NCI-H128 (cell line): ENCODE data around the gene MALSU1.

Experiments
- DNase-seq: peaks from one replicate; lab custom pipeline; 2025; ENCODE audit not compliant: unreplicated experiment; lab: John Stamatoyannopoulos, UW

Gene MALSU1

GRCh38 chr7:23335136-23335535 is 36.0 kb downstream of the MALSU1 start:
- DNase-seq, result no peak

DNA sequence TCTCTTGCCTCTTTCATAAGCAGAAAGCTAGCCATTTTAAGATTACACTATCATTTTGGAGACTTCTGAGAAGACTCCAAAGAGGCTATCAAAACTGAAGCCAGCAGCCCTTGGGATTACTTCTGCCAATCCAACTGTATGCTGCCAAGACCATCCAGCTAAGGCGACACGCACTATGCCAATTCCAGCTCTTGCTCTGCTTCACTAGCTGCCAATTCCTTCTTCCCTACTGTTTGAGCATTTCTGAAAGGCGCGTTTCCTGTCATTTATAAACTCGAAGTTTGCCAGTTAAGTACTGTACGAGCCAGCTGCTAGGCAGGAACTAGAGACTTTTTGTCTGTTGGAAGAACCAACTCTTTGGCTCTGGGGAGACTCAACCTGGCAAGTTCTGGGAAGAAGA is 36.5 kb downstream of the MALSU1 start:
- no peak for DNase-seq

GRCh38 chr7:23336086-23336485 is 36.9 kb downstream of the MALSU1 start:
- DNase-seq, result no peak

DNA sequence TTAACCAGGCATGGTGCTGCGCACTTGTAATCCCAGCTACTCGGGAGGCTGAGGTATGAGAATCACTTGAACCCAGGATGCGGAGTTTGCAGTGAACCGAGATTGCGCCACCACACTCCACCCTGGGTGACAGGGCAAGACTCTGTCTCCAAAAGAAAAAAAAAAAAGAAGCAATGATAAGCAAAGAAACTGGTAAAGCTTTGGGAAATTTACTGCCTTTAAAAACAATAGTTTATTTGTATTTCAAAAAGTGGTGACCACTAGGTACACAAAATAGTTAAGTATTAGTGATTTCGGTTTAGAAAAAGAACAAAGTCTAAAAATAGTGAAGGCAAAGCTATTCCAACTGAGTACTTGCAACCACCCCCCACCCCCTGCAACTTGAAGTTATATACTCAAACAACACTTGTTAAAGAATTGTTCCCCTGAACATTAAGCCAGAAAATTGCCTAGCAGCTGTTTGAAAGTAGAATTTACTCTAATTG is 37.7 kb downstream of the MALSU1 start:
- DNase-seq, result no peak

DNA sequence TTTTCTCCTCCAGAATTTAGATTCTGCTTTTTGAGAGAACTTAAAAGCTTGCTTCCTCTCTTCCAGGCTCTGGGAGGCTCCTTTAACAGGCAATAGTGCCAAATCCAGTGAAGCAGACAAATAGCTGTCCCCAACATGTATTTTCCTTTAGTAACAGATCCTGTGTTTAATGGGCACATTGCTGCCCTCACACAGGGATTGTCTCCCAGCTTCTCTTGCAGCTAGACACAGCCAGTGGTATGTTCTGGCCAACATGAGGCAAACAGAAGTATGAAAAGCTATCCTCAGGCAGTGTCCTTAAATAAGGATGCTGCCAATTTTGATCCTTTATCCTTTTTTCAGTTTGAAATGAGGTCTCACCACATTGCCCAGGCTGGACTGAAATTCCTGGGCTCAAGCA is 38.2 kb downstream of the MALSU1 start:
- no peak for DNase-seq

- no peak for DNase-seq
These were observed 39.3 kb downstream of the MALSU1 start for GRCh38 chr7:23338439-23338838.

- no peak for DNase-seq
These were observed 39.7 kb downstream of the MALSU1 start for GRCh38 chr7:23338863-23339262.

- DNase-seq, result no peak
These were observed 42.9 kb downstream of the MALSU1 start for GRCh38 chr7:23341846-23342598.

DNA sequence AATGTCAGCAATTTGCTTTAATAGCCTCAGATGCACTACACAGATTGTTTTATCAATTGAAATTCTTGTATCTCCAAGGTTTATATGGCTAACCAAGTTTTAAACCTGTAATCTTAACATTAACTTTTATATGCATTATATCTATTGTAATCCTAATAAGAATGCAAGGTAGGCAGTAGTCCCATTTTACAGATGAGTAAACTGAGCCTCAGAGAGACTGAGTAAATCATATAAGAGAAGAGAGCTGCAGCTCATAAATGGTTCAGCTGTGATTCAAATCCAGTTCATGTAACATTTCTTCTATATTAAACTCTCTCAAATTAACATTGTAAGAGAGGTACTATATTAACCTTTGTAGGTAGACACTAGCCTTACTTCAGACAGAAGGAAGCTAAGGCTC is 44.0 kb downstream of the MALSU1 start:
- DNase-seq, result no peak

GRCh38 chr7:23343806-23344475 is 44.8 kb downstream of the MALSU1 start:
- DNase-seq, result no peak

- DNase-seq, result no peak
These were observed 46.5 kb downstream of the MALSU1 start for GRCh38 chr7:23345601-23346000.

DNA sequence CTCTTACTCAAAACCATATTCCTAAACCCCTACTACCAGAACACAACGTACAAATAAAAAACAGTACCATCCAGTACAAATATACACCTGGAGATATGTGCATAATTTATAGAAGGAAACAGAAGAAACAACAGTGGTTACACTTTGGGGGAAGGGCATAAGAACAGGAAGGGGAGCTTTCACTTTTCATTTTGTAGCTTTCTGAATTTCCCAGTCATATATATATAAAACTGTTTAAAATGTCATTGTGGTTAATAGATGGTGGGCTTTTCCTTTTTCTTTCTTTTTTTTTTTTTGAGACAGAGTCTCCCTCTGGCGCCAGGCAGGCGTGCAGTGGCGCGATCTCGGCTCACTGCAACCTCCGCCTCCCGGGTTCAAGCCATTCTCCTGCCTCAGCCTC is 47.2 kb downstream of the MALSU1 start:
- no peak for DNase-seq

DNA sequence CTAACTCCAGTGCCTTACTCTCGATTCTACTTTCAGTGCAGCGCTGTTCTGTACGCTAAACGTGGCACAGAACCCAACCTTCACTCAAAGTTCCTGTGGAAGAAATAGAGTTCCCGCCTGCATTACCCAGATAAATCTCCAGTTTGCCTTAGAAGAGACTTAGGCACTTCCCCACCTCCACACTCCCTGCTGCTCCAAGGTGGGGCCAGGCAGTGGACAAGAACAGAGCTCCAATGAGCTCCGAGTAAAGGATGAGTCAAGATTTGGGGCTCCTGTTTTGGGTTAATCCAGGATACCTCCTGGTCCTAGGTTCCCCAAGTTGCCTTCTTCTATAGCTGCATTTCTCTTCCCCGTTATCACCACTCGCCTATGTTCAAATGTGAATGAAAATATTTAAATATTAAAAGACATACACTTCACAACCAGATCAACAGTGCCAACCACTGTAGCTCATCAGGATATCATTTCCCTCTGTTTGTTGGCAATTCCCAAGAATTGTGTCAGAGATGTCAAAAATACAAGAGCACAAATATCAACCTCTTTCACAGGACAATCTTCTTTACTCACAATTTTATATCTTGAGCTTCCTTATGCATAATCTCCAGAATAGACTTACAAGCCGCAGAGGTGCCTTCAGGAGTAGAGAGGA is 48.0 kb downstream of the MALSU1 start:
- DNase-seq, result no peak

DNA sequence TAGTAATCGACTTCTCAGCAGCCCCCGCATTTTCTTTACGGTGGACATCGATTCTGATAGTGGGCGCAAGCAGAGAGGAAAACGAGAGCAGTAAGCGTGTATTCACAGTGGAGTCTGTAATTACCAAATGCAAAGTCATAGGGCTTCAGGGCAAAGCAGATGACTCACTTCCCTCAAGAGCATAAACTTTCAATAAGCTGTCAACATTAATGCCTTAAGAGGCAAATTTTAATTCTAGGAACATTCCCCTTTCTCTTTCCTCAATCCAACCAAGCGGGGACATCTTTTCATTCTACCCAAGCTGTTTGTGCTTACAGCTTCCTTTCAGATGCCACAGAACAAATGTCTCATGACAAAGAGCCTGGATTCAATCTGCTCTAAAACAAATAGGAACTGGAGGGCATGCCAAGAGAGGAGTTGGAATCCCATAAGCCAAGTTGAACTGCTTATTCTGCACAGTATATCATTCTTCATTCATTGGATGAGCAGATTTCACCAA is 48.6 kb downstream of the MALSU1 start:
- no peak for DNase-seq

DNA sequence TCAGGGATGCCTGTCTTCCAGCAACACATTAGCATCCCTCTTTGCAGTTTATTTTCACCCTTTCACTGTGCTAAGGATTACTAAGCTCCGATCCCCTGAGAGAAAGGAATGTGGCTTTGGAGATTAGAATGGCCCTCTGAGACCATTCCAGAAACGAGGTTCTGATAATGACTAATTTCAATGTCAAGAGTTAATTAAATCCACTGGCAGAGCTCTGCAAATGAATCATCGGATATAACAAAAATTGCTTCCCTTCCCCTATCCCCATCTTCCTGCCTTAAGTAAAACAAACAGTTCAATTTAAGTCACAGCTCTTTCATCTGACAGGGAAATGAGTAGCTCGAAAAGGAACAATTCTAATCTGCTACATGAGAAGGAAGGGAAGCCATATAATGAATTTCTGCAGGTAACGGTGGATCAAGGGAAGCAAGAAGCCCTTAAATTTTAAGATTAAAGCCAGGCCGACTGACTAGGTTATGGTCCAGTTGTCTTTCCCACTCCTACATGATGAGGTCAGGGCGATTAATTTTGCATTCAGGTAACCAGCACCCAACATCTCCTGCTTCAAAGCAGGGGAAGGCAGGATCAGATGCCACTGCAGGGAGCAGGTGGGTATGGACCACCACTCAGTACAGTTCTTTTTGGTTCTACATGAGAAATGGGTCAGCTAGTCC is 50.5 kb downstream of the MALSU1 start:
- DNase-seq, result no peak

DNA sequence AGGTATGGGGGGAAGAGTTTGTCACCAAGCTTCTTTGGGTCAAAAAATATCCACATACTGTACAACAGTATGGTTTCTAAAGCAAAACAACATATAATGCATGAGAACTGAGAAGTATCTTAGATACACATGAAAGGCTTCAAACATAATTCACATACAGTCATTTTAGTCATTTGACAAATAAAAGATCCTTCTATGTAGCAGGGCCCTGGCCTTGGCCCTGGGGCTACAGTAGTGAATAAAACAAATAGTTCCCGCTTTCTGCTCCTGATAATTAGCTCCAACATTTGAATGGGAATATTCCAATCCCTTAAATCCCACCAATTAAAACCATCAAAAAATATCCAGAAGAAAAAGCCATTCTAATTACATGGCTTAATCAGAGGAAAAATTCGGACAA is 51.3 kb downstream of the MALSU1 start:
- DNase-seq, result no peak

- peak; percentile 20 for DNase-seq
These were observed 54.0 kb downstream of the MALSU1 start for GRCh38 chr7:23353172-23353571.

- no peak for DNase-seq
These were observed 57.0 kb downstream of the MALSU1 start for GRCh38 chr7:23356168-23356567.

- DNase-seq, result no peak
These were observed 57.6 kb downstream of the MALSU1 start for GRCh38 chr7:23356726-23357125.

DNA sequence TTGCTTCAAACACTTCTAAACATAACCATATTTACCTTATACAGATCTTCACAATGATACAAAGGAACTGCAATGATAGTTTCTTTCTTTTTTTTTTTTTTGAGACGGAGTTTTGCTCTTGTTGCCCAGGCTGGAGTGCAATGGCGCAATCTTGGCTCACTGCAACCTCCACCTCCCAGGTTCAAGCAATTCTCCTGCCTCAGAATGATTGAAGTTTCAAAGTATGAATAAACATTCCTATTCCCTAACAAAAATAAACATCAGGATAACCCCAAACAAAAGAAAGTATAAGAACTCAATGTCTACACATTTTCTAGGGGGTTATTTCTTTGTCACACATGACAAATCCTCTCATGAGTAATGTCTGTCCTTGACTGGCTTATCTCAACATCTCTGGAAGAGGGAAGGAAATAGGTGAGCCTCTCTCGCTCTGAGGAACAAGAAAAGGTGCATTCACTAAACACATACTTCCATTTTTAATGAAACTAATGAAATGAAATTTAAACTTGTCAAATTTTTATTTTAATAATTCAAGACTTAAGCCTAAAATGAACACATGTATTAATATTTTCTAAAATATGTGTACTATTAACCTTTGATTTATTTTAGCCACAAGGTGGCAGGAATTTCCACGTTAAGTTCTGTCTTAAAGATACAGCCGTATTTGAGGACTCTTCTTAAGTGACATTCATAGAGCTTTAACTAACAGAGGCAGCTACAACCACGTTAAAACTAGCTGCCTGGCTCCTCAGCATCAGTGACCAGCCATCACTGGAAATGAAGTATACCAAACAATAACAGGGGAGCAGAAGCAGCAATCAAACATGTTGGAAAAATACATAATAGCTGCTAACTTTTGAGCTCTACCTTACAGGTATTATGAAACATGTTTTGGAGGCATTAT is 58.3 kb downstream of the MALSU1 start:
- DNase-seq, result no peak
